Fibroblast of the aortic adventitia (primary cell): ENCODE results near the gene TMEM170B. TPM values are rescaled to one million over a fixed set of nuclear protein-coding genes. Genes with fewer than 3 reads are reported as not detected.

Source experiments
- DNase-seq: peaks from one replicate; pipeline ENCODE4 v3.0.0-alpha.2; 2010; ENCODE audit warnings: low read depth
- H3K4me3 ChIP-seq: 2 replicates; pipeline ENCODE4 v1.5.1; 2011; ENCODE audit warnings: low read depth, mild to moderate bottlenecking, control low read depth, low read length, moderate library complexity
- total RNA-seq: library from RNA; depleted of rRNA; stranded (reverse); fragments of >200 nt; gene quantifications from 2 replicates; pipeline ENCODE4 v1.2.3, GENCODE V29; 2012; ENCODE audit warnings: low replicate concordance
- TF ChIP-seq, protein P1 (sequence below): IDR thresholded peaks from 2 replicates; pipeline ENCODE4 v1.5.1; 2011; ENCODE audit warnings: mild to moderate bottlenecking, low read length, control low read depth, inconsistent platforms; ENCODE audit not compliant: insufficient read depth

Gene TMEM170B
- total RNA-seq, 1 donor: 2.5 TPM

GRCh38 chr6:11527274-11527870, 10.2 kb upstream of the TMEM170B start:
- no peak overlapping the region for H3K4me3 ChIP-seq
- DNase-seq: no peak
- TF ChIP-seq, protein P1, sequence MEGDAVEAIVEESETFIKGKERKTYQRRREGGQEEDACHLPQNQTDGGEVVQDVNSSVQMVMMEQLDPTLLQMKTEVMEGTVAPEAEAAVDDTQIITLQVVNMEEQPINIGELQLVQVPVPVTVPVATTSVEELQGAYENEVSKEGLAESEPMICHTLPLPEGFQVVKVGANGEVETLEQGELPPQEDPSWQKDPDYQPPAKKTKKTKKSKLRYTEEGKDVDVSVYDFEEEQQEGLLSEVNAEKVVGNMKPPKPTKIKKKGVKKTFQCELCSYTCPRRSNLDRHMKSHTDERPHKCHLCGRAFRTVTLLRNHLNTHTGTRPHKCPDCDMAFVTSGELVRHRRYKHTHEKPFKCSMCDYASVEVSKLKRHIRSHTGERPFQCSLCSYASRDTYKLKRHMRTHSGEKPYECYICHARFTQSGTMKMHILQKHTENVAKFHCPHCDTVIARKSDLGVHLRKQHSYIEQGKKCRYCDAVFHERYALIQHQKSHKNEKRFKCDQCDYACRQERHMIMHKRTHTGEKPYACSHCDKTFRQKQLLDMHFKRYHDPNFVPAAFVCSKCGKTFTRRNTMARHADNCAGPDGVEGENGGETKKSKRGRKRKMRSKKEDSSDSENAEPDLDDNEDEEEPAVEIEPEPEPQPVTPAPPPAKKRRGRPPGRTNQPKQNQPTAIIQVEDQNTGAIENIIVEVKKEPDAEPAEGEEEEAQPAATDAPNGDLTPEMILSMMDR: no peak

DNA sequence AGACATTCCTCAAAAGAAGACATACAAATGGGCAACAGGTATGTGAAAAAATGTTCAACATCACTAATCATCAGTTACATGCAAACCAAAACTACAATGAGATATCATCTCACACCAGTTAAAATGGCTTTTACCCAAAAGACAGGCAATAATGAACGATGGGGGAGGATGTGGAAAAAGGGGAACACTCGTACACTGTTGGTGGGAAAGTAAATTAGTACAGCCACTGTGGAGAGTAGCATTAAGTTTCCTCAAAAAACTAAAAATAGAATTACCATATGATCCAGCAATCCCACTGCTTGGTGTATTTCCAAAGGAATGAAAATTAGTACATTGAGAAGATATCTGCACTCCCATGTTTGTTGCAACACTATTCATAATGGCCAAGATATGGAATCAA, 8.6 kb upstream of the TMEM170B start:
- TF ChIP-seq, protein P1: no peak
- DNase-seq: no peak
- H3K4me3 ChIP-seq: no peak overlapping the region

- DNase-seq: no peak
- TF ChIP-seq, protein P1: no peak
- H3K4me3 ChIP-seq: no peak overlapping the region
These were observed 5.5 kb upstream of the TMEM170B start for GRCh38 chr6:11532097-11532496.

DNA sequence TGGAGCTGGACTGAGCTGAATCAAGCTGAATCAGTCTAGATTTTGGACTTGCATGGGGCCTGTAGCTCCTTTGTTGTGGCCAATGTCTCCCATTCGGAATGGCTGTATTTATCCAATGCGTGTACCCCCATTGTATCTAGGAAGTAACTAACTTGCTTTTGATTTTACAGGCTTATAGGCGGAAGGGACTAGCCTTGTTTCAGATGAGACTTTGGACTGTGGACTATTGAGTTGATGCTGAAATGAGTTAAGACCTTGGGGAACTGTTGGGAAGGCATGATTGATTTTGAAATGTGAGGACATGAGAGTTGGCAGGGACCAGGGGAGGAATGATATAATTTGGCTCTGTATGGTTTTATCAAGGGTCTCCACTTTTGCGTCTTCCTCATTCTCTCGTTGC, 3.0 kb upstream of the TMEM170B start:
- DNase-seq: no peak
- TF ChIP-seq, protein P1: no peak
- H3K4me3 ChIP-seq: no peak overlapping the region

DNA sequence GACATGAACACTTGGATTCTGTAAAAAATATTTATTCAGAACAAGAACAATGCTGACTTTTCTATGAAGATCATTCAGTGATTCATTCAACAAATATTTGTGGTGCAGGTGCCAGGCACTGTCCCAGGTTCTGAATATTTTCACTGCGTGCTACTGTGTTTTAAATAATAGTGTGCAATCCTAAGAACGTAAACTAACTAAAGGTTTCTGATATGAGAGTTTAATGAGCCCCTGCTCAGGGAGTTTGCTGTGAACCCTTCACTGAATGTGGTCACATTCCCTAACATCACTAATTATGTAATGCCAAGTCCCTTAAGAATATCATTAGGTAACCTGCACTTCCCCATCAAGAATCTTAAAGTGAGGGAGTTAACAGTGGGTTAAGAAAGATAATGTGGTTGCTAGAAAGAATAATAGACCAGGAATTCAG, 1.7 kb upstream of the TMEM170B start:
- DNase-seq: peak; percentile 58
- no peak overlapping the region for H3K4me3 ChIP-seq
- TF ChIP-seq, protein P1: no peak

- TF ChIP-seq, protein P1: no peak
- no peak for DNase-seq
- H3K4me3 ChIP-seq: peak overlapping the region; percentile 71
These were observed 754 bp upstream of the TMEM170B start for GRCh38 chr6:11536795-11537194.
